Thyroid gland (tissue), 4 donors: ENCODE results near the gene FAM227A. TPM values are rescaled to one million over a fixed set of nuclear protein-coding genes. Genes with fewer than 3 reads are reported as not detected.
"Not testable (repeated sequence)": the region's sequence is repeated elsewhere in the genome, so short reads cannot be mapped to it uniquely, and the experiment has no call there.

Experiments used
- DNase-seq, 2 donors: peaks; one replicate each; pipeline ENCODE4 v3.0.0-alpha.2; 2019
- H3K27ac ChIP-seq, 3 donors: fragments of 200-600 bp; sonication (generic); 1 replicate in 2 of 3; 2 replicates in 1 of 3; pipeline ENCODE4 v1.5.1; 2016 to 2019; ENCODE audit warnings: mild to moderate bottlenecking in 1 of 3, moderate library complexity in 1 of 3
- H3K27me3 ChIP-seq: fragments of 200-600 bp; sonication (generic); one replicate; pipeline ENCODE4 v1.5.1; 2019
- H3K36me3 ChIP-seq, 2 donors: fragments of 200-600 bp; sonication (generic); one replicate each; pipeline ENCODE4 v1.5.1; 2016 to 2019
- H3K4me1 ChIP-seq, 2 donors: fragments of 200-600 bp; sonication (generic); one replicate each; pipeline ENCODE4 v1.5.1; 2017 to 2019
- H3K4me3 ChIP-seq, 3 donors: fragments of 200-600 bp; sonication (generic); replicated peaks in 1 of 3; 1 replicate in 2 of 3; 2 replicates in 1 of 3; pipeline ENCODE4 v1.5.1; 2016; ENCODE audit warnings: mild to moderate bottlenecking in 1 of 3
- H3K9me3 ChIP-seq: fragments of 200-600 bp; sonication (generic); one replicate; pipeline ENCODE4 v1.5.1; 2017
- POLR2A ChIP-seq, 2 donors: fragments of 450-650 bp; IDR thresholded peaks; one replicate each; pipeline ENCODE4 v1.6.1; 2017; ENCODE audit warnings: antibody characterized with exemption in 2 of 2, mild to moderate bottlenecking in 2 of 2, moderate library complexity in 1 of 2
- WGBS, 2 donors: methylation state at CpG; one replicate each; pipeline ENCODE4 v1.1.5; 2017; 5-methylcytosine and 5-hydroxymethylcytosine counted together
- intact Hi-C: fragments of 100-400 bp; cut with DNase I; formaldehyde crosslinking; loops from one replicate; pipeline ENCODE4 v1.15.1; 2023
- total RNA-seq, 4 donors: library from RNA; depleted of rRNA; stranded (reverse); fragments of >200 nt; gene quantifications; one replicate each; pipeline ENCODE4 v1.2.3, GENCODE V29; 2016
- TF ChIP-seq, protein P1 (sequence below), 6 experiments: fragments of 200-600 bp in 3 of 6; fragments of 450-650 bp in 3 of 6; sonication (generic) in 3 of 6; IDR thresholded peaks; one replicate each; pipeline ENCODE4 v1.5.1; 2016 to 2019; ENCODE audit warnings: antibody characterized with exemption in 6 of 6, mild to moderate bottlenecking in 2 of 6, inconsistent platforms in 1 of 6, moderate library complexity in 1 of 6

The FAM227A gene
- total RNA-seq, 4 donors from 2014 or later: 8.4 to 12.6 (median 10.4) TPM

GRCh38 chr22:38649841-38650522, 6.2 kb downstream of the FAM227A start:
- no peaks in the 10 kb centered on the region for H3K36me3 ChIP-seq
- TF ChIP-seq POLR2A (IDR thresholded peaks at IDR 0.05): no peak
- TF ChIP-seq, protein P1, sequence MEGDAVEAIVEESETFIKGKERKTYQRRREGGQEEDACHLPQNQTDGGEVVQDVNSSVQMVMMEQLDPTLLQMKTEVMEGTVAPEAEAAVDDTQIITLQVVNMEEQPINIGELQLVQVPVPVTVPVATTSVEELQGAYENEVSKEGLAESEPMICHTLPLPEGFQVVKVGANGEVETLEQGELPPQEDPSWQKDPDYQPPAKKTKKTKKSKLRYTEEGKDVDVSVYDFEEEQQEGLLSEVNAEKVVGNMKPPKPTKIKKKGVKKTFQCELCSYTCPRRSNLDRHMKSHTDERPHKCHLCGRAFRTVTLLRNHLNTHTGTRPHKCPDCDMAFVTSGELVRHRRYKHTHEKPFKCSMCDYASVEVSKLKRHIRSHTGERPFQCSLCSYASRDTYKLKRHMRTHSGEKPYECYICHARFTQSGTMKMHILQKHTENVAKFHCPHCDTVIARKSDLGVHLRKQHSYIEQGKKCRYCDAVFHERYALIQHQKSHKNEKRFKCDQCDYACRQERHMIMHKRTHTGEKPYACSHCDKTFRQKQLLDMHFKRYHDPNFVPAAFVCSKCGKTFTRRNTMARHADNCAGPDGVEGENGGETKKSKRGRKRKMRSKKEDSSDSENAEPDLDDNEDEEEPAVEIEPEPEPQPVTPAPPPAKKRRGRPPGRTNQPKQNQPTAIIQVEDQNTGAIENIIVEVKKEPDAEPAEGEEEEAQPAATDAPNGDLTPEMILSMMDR (IDR thresholded peaks at IDR 0.05): no peak
- no peak for DNase-seq
- no peaks in the 10 kb centered on the region for H3K27me3 ChIP-seq
- no peak overlapping the region for H3K4me3 ChIP-seq
- no peaks in the 10 kb centered on the region for H3K9me3 ChIP-seq
- no peak overlapping the region for H3K27ac ChIP-seq
- H3K4me1 ChIP-seq: peaks cover 0 to 5% of the 10 kb centered on the region in 2 donors
- 76 to 80% methylated on average over 5 of the region's 5 CpGs for WGBS, 2 donors
- intact Hi-C loops: no loop called here

- H3K9me3 ChIP-seq: no peaks in the 10 kb centered on the region
- 91 to 97% methylated on average over 6 of the region's 6 CpGs for WGBS, 2 donors
Observed at GRCh38 chr22:38645430-38645829, 10.8 kb downstream of the FAM227A start.

GRCh38 chr22:38644245-38644644, 11.9 kb downstream of the FAM227A start:
- H3K4me3 ChIP-seq, H3K27ac ChIP-seq, H3K36me3 ChIP-seq, H3K27me3 ChIP-seq, DNase-seq, intact Hi-C loops, H3K4me1 ChIP-seq, H3K9me3 ChIP-seq: not testable (repeated sequence)
- 94 to 95% methylated on average over 5 of the region's 5 CpGs for WGBS, 2 donors

More at GRCh38 chr22:38645430-38645829, 10.8 kb downstream of the FAM227A start:
- Histone ChIP-seq H3K36me3 (no peaks in the 10 kb centered on the region), H3K4me3 (no peak overlapping the region), H3K27me3 (no peaks in the 10 kb centered on the region), H3K4me1 (peaks cover 0 to 1% of the 10 kb centered on the region in 2 donors), H3K27ac (no peak overlapping the region)
- intact Hi-C loops: no loop called here
- DNase-seq: no peak
- TF ChIP-seq, protein P1 (IDR thresholded peaks at IDR 0.05): no peak
- no peak for TF ChIP-seq POLR2A (IDR thresholded peaks at IDR 0.05)

- no peak for DNase-seq
- no peaks in the 10 kb centered on the region for H3K4me1 ChIP-seq
- H3K9me3 ChIP-seq: no peaks in the 10 kb centered on the region
- intact Hi-C loops: no loop called here
- TF ChIP-seq POLR2A (IDR thresholded peaks at IDR 0.05): no peak
- 92 to 93% methylated on average over 13 of the region's 13 CpGs for WGBS, 2 donors
- H3K27me3 ChIP-seq: no peaks in the 10 kb centered on the region
- no peak overlapping the region for H3K4me3 ChIP-seq
- peaks cover 0 to 7% of the 10 kb centered on the region in 2 donors for H3K36me3 ChIP-seq
- H3K27ac ChIP-seq: no peak overlapping the region
Observed at GRCh38 chr22:38641476-38642040, 14.6 kb downstream of the FAM227A start.

DNA sequence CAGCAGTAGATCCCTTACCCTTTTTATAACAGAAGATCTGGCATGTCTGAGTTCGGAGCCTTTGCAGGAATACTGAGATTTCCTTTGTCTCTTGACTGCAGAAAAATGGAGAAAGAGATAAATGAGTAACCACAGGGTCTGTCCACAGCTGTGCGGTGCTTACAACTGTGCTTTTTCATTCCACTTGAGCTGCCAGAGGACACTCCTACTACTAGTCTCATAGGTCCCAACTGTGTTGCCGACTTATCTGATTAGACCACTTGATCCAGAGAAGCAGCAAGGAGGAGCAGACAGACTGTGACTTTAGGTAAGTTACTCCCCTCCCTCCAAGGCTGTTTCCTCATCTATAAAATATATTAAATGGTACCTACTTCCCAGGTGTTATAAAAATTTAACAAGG, 17.5 kb downstream of the FAM227A start:
- Histone ChIP-seq H3K27ac (no peak overlapping the region), H3K27me3 (no peaks in the 10 kb centered on the region), H3K36me3 (peaks cover 0 to 7% of the 10 kb centered on the region in 2 donors), H3K4me3 (no peak overlapping the region), H3K9me3 (no peaks in the 10 kb centered on the region), H3K4me1 (no peaks in the 10 kb centered on the region)
- WGBS, 2 donors: 75 to 84% methylated on average over 3 of the region's 3 CpGs
- DNase-seq: no peak
- intact Hi-C loops: no loop called here
- no peak for TF ChIP-seq POLR2A (IDR thresholded peaks at IDR 0.05)
- TF ChIP-seq, protein P1 (IDR thresholded peaks at IDR 0.05): no peak

- peaks cover 0 to 7% of the 10 kb centered on the region in 2 donors for H3K36me3 ChIP-seq
- H3K4me1 ChIP-seq: no peaks in the 10 kb centered on the region
- TF ChIP-seq, protein P1 (IDR thresholded peaks at IDR 0.05): no peak
- no peak for TF ChIP-seq POLR2A (IDR thresholded peaks at IDR 0.05)
- no peak overlapping the region for H3K27ac ChIP-seq
- intact Hi-C loops: no loop called here
- no peaks in the 10 kb centered on the region for H3K9me3 ChIP-seq
- 98 to 100% methylated on average over 1 to 2 of the region's 2 CpGs for WGBS, 2 donors
- H3K4me3 ChIP-seq: no peak overlapping the region
- no peaks in the 10 kb centered on the region for H3K27me3 ChIP-seq
- no peak for DNase-seq
Observed at GRCh38 chr22:38638216-38638615, 18.0 kb downstream of the FAM227A start.
